IMR-90 (cell line): ENCODE data around the gene SLC22A16. TPM values are rescaled to one million over a fixed set of nuclear protein-coding genes. Genes with fewer than 3 reads are reported as not detected.

Experiments used
- ATAC-seq: fragments of 200-7000 bp; cut with Tn5 transposase; 2 replicates; pipeline ENCODE4 v1.9.1; 2020; ENCODE audit warnings: low read depth, mild to moderate bottlenecking, moderate library complexity
- BruUV-seq: library from RNA; stranded (reverse); fragments of 400-500 nt; replicated peaks from 2 replicates; lab custom pipeline; 2021; lab: Mats Ljungman, UMichigan
- CTCF ChIA-PET: fragments of 300-600 bp; formaldehyde crosslinking; extraction: SDS; loops from one replicate; lab custom pipeline; 2021; ENCODE audit warnings: antibody characterized with exemption; lab: Yijun Ruan, JAX
- POLR2A ChIA-PET: fragments of 300-600 bp; sonication (Branson Sonifier 250); formaldehyde crosslinking; loops from one replicate; lab custom pipeline; 2022; ENCODE audit warnings: antibody characterized with exemption; ENCODE audit not compliant: unreplicated experiment; lab: Charles Lee
- DNase-seq: peaks from one replicate; pipeline ENCODE4 v3.0.0; 2013
- H2AFZ ChIP-seq: replicated peaks from 2 replicates; pipeline ENCODE3; 2013; ENCODE audit warnings: low read length, mild to moderate bottlenecking; ENCODE audit not compliant: poor library complexity
- H2AK5ac ChIP-seq: 2 replicates; pipeline ENCODE4 v1.6.1; 2013; ENCODE audit warnings: low read depth, low read length, inconsistent platforms
- H2AK9ac ChIP-seq: replicated peaks from 2 replicates; pipeline ENCODE3; 2013; ENCODE audit warnings: mild to moderate bottlenecking, low read depth, low read length, moderate library complexity; ENCODE audit not compliant: poor library complexity
- H2BK120ac ChIP-seq: 2 replicates; pipeline ENCODE4 v1.6.1; 2013; ENCODE audit warnings: low read depth, low read length, inconsistent platforms
- H2BK15ac ChIP-seq: 3 replicates; pipeline ENCODE4 v1.6.1; 2013; ENCODE audit warnings: low read depth, low read length, inconsistent platforms
- H2BK20ac ChIP-seq: 2 replicates; pipeline ENCODE4 v1.6.1; 2013; ENCODE audit warnings: low read depth, mild to moderate bottlenecking, inconsistent platforms, low read length, moderate library complexity
- H2BK5ac ChIP-seq: 2 replicates; pipeline ENCODE4 v1.6.1; 2013; ENCODE audit warnings: mild to moderate bottlenecking, low read depth, low read length, inconsistent platforms; ENCODE audit not compliant: poor library complexity, severe bottlenecking
- H3K14ac ChIP-seq: replicated peaks from 2 replicates; pipeline ENCODE4 v1.6.1; 2013; ENCODE audit warnings: low read depth, low read length, inconsistent platforms
- H3K18ac ChIP-seq: 2 replicates; pipeline ENCODE4 v1.6.1; 2013; ENCODE audit warnings: low read depth, low read length, control low read depth
- H3K23ac ChIP-seq: 2 replicates; pipeline ENCODE4 v1.6.1; 2013; ENCODE audit warnings: low read depth, low read length, inconsistent platforms
- H3K27ac ChIP-seq: 2 replicates; pipeline ENCODE4 v1.5.1; 2013; ENCODE audit warnings: mild to moderate bottlenecking, control low read depth, low read length; ENCODE audit not compliant: insufficient read depth
- H3K27me3 ChIP-seq: 2 replicates; pipeline ENCODE4 v1.6.1; 2013; ENCODE audit warnings: low read length; ENCODE audit not compliant: control insufficient read depth, insufficient read depth
- H3K36me3 ChIP-seq: 2 replicates; pipeline ENCODE4 v1.6.1; 2013; ENCODE audit warnings: low read length, mixed read lengths; ENCODE audit not compliant: control insufficient read depth, insufficient read depth
- H3K4ac ChIP-seq: 2 replicates; pipeline ENCODE4 v1.6.1; 2013; ENCODE audit warnings: low read depth, low read length, inconsistent platforms
- H3K4me1 ChIP-seq: 2 replicates; pipeline ENCODE4 v1.6.1; 2013; ENCODE audit warnings: low read length, mixed read lengths; ENCODE audit not compliant: control insufficient read depth, insufficient read depth
- H3K4me2 ChIP-seq: 2 replicates; pipeline ENCODE4 v1.6.1; 2013; ENCODE audit warnings: low read depth, mild to moderate bottlenecking, control low read depth, low read length, moderate library complexity
- H3K4me3 ChIP-seq: 2 replicates; pipeline ENCODE4 v1.5.1; 2013; ENCODE audit warnings: low read depth, mild to moderate bottlenecking, control low read depth, low read length, moderate library complexity; ENCODE audit not compliant: insufficient read depth
- H3K56ac ChIP-seq: 2 replicates; pipeline ENCODE4 v1.6.1; 2013; ENCODE audit warnings: low read length, inconsistent platforms; ENCODE audit not compliant: insufficient read depth; ENCODE audit errors: extremely low read depth
- H3K79me1 ChIP-seq, 2 experiments: 2 replicates each; pipeline ENCODE4 v1.6.1; 2013; ENCODE audit warnings: low read length in 2 of 2, inconsistent platforms in 1 of 2, low read depth in 1 of 2
- H3K9ac ChIP-seq: 2 replicates; pipeline ENCODE4 v1.6.1; 2013; ENCODE audit warnings: low read depth, low read length, control low read depth
- H3K9me1 ChIP-seq: 2 replicates; pipeline ENCODE4 v1.6.1; 2013; ENCODE audit warnings: low read length, inconsistent platforms; ENCODE audit not compliant: insufficient read depth
- H3K9me3 ChIP-seq: 2 replicates; pipeline ENCODE4 v1.6.1; 2013; ENCODE audit warnings: low read length; ENCODE audit not compliant: control insufficient read depth, insufficient read depth
- H4K20me1 ChIP-seq: 2 replicates; pipeline ENCODE4 v1.6.1; 2013; ENCODE audit warnings: low read length, inconsistent platforms; ENCODE audit not compliant: insufficient read depth
- H4K5ac ChIP-seq: 2 replicates; pipeline ENCODE4 v1.6.1; 2013; ENCODE audit warnings: mild to moderate bottlenecking, low read depth, low read length, control low read depth
- H4K8ac ChIP-seq, 2 experiments: 2 replicates each; pipeline ENCODE4 v1.6.1; 2013; ENCODE audit warnings: low read depth in 2 of 2, low read length in 2 of 2, control low read depth in 1 of 2, inconsistent platforms in 1 of 2
- H4K91ac ChIP-seq: 2 replicates; pipeline ENCODE4 v1.6.1; 2013; ENCODE audit warnings: low read depth, low read length, inconsistent platforms; ENCODE audit not compliant: insufficient read depth
- CEBPB ChIP-seq: IDR thresholded peaks from 2 replicates; pipeline ENCODE4 v1.6.1; 2012; ENCODE audit warnings: low read depth, low read length, improper control_type of control experiment
- MAFK ChIP-seq: IDR thresholded peaks from 2 replicates; pipeline ENCODE4 v1.6.1; 2012; ENCODE audit warnings: low read depth, low read length, improper control_type of control experiment
- MXI1 ChIP-seq: IDR thresholded peaks from 2 replicates; pipeline ENCODE4 v1.6.1; 2012; ENCODE audit warnings: low read depth, mild to moderate bottlenecking, low read length, moderate library complexity, borderline replicate concordance
- POLR2A ChIP-seq: IDR thresholded peaks from 2 replicates; pipeline ENCODE4 v1.6.1; 2012; ENCODE audit warnings: mild to moderate bottlenecking, low read depth, low read length
- RFX5 ChIP-seq: IDR thresholded peaks from 2 replicates; pipeline ENCODE4 v1.8.0; 2012; ENCODE audit warnings: low read depth, mild to moderate bottlenecking, low read length, moderate library complexity
- WGBS, 2 experiments: methylation state at CpG; one replicate each; pipeline versions ENCODE4 v1.1.5 to v1.1.7; 2013; ENCODE audit warnings: missing lambda C conversion rate in 2 of 2; ENCODE audit not compliant: insufficient read length in 1 of 2; ENCODE audit errors: extremely low coverage in 2 of 2; 5-methylcytosine and 5-hydroxymethylcytosine counted together
- dilution Hi-C: fragments of 300-500 bp; cut with HindIII; formaldehyde crosslinking; loops from one replicate; pipeline ENCODE4 v1.14.3; 2018; ENCODE audit warnings: low sequenced_read_pairs; ENCODE audit not compliant: unreplicated experiment
- in situ Hi-C: fragments of 300-500 bp; cut with MboI; formaldehyde crosslinking; loops from 3 replicates; pipeline ENCODE4 v1.14.3; 2019; ENCODE audit warnings: low sequenced_read_pairs, inconsistent platforms, mixed read lengths
- intact Hi-C: fragments of 100-400 bp; cut with micrococcal nuclease; formaldehyde crosslinking; loops from 2 replicates; pipeline ENCODE4 v1.10.0; 2022
- polyA plus RNA-seq, 3 experiments: library from polyadenylated mRNA; depleted of rRNA; stranded (reverse); fragments of >200 nt; gene quantifications; 2 replicates each; pipeline ENCODE4 v1.2.3, GENCODE V29; 2012; ENCODE audit warnings: low replicate concordance in 1 of 3
- total RNA-seq: library from RNA; depleted of rRNA; stranded (reverse); fragments of >200 nt; gene quantifications from 2 replicates; pipeline ENCODE4 v1.2.3, GENCODE V29; 2012

The SLC22A16 gene
- total and polyA plus RNA-seq, 2 of the 4 experiments (the other 2 are of a cell fraction): not detected

- Histone ChIP-seq H3K9me1 (no peaks in the 10 kb centered on the region), H4K5ac (no peak overlapping the region), H2AK9ac (no peak overlapping the region), H3K9ac (no peak overlapping the region), H2BK15ac (no peak overlapping the region), H4K8ac (no peak overlapping the region), H2BK20ac (no peak overlapping the region), H2AFZ (no peak overlapping the region), H4K20me1 (no peaks in the 10 kb centered on the region), H3K4ac (no peak overlapping the region), H3K14ac (no peak overlapping the region), H4K91ac (no peak overlapping the region), H3K79me1 (no peaks in the 10 kb centered on the region), H3K27me3 (no peaks in the 10 kb centered on the region), H3K4me1 (no peaks in the 10 kb centered on the region), H3K4me3 (no peak overlapping the region), H3K56ac (no peak overlapping the region), H3K27ac (no peak overlapping the region), H3K9me3 (no peaks in the 10 kb centered on the region), H3K18ac (no peak overlapping the region), H2AK5ac (no peak overlapping the region), H3K36me3 (no peaks in the 10 kb centered on the region), H2BK120ac (no peak overlapping the region), H3K23ac (no peak overlapping the region), H2BK5ac (no peak overlapping the region), H3K4me2 (no peak overlapping the region)
- TF ChIP-seq MAFK: no peak
- TF ChIP-seq CEBPB: no peak
- TF ChIP-seq MXI1: no peak
- TF ChIP-seq RFX5: no peak
- no peak for TF ChIP-seq POLR2A
- in situ Hi-C loops: no loop called here
- dilution Hi-C loops: no loop called here
- no TSS peak for BruUV-seq
- POLR2A ChIA-PET: no interaction called here
- ATAC-seq: no peak
- no peak for DNase-seq
- intact Hi-C loops: no loop called here
- no CpG with 5 or more reads among the region's 4 CpGs for WGBS, 2 experiments
- CTCF ChIA-PET: no interaction called here
Observed at GRCh38 chr6:110514818-110515217, 38.4 kb upstream of the SLC22A16 start.
